K562 (cell line): ENCODE results near the gene PGGHG. TPM values are rescaled to one million over a fixed set of nuclear protein-coding genes. Genes with fewer than 3 reads are reported as not detected.
A peak's percentile ranks its signal among the peaks of the same experiment; 100 is the strongest.

ENCODE experiments used
- BCOR ChIP-seq: fragments of 450-650 bp; IDR thresholded peaks from 2 replicates; pipeline ENCODE4 v1.6.1; 2016
- CBX5 ChIP-seq: IDR thresholded peaks from 2 replicates; pipeline ENCODE4 v1.6.1; 2014; ENCODE audit warnings: low read depth, borderline replicate concordance
- CREBBP ChIP-seq: IDR thresholded peaks from one replicate; pipeline ENCODE4 v1.6.1; 2012; ENCODE audit warnings: low read depth, mild to moderate bottlenecking, control low read depth, inconsistent platforms, low read length
- FOXK1 ChIP-seq: sonication (generic); formaldehyde crosslinking; IDR thresholded peaks from 2 replicates; pipeline ENCODE4 v1.8.0; 2022; ENCODE audit warnings: missing genetic modification reagents, mild to moderate bottlenecking, borderline replicate concordance
- GTF2A2 ChIP-seq: IDR thresholded peaks from 2 replicates; pipeline ENCODE4 v1.6.1; 2016; ENCODE audit warnings: mild to moderate bottlenecking, missing genetic modification characterization, missing compliant biosample characterization
- MYNN ChIP-seq, 2 experiments: sonication (generic); formaldehyde crosslinking in 1 of 2; IDR thresholded peaks; 2 replicates each; pipeline versions ENCODE4 v1.5.0 to v1.6.1; 2016 to 2020; ENCODE audit warnings: antibody characterized with exemption in 1 of 2, missing genetic modification reagents in 1 of 2
- NFE2 ChIP-seq: IDR thresholded peaks from 2 replicates; pipeline ENCODE4 v1.6.1; 2014; ENCODE audit warnings: antibody characterized with exemption, low read depth
- SIX5 ChIP-seq, 2 experiments: IDR thresholded peaks; 2 replicates each; pipeline ENCODE4 v1.6.1; 2011; ENCODE audit warnings: low read length in 2 of 2, borderline replicate concordance in 1 of 2, low read depth in 1 of 2, mild to moderate bottlenecking in 1 of 2, moderate library complexity in 1 of 2; ENCODE audit not compliant: insufficient read depth in 1 of 2
- SP1 ChIP-seq: sonication (generic); formaldehyde crosslinking; IDR thresholded peaks from 2 replicates; pipeline ENCODE4 v1.8.1; 2022; ENCODE audit warnings: mild to moderate bottlenecking, missing genetic modification reagents
- TRIM24 ChIP-seq, 2 experiments: fragments of 450-650 bp; IDR thresholded peaks; 2 replicates each; pipeline ENCODE4 v1.6.1; 2016
- XRCC4 ChIP-seq: IDR thresholded peaks from one replicate; pipeline ENCODE4 v1.6.1; 2011; ENCODE audit not compliant: insufficient read depth, insufficient read length; ENCODE audit errors: extremely low read depth
- ZNF316 ChIP-seq: fragments of 450-650 bp; IDR thresholded peaks from 2 replicates; pipeline ENCODE4 v1.6.1; 2016
- polyA plus RNA-seq, 8 experiments: library from polyadenylated mRNA; depleted of rRNA in 4 of 8; stranded (reverse) in 5 of 8; unstranded in 3 of 8; fragments of >200 nt; fragmentation: Nextera tagmentation in 2 of 8; fragmentation: Illumina TruSeq in 1 of 8; extraction: Ambion mirVana in 2 of 8; extraction: Trizol in 1 of 8; gene quantifications; 2 replicates each; pipeline versions ENCODE4 v1.2.1 to v1.2.3, GENCODE V29; 2011 to 2014; ENCODE audit warnings: inconsistent platforms in 1 of 8, missing spikeins in 1 of 8
- total RNA-seq, 7 experiments: library from RNA; depleted of rRNA in 6 of 7; stranded (reverse); fragments of >200 nt in 6 of 7; fragmentation: Illumina TruSeq in 2 of 7; extraction: Trizol in 2 of 7; gene quantifications; 2 replicates each; pipeline versions ENCODE4 v1.2.1 to v1.2.3, GENCODE V29; 2011 to 2021; ENCODE audit warnings: low replicate concordance in 1 of 7
- TF ChIP-seq, protein P1 (sequence below): sonication (generic); formaldehyde crosslinking; IDR thresholded peaks from 2 replicates; pipeline ENCODE4 v1.8.1; 2023; ENCODE audit warnings: mild to moderate bottlenecking, missing genetic modification reagents
- TF ChIP-seq, protein P2 (sequence below): fragments of 250-450 bp; sonication (Bioruptor Pico); IDR thresholded peaks from 2 replicates; pipeline ENCODE4 v1.5.0; 2022; ENCODE audit warnings: mild to moderate bottlenecking
- TF ChIP-seq, protein P3 (sequence below): fragments of 450-650 bp; IDR thresholded peaks from 2 replicates; pipeline ENCODE4 v1.6.1; 2017; ENCODE audit warnings: mild to moderate bottlenecking, moderate library complexity
- TF ChIP-seq, protein P4 (sequence below): fragments of 450-650 bp; IDR thresholded peaks from 2 replicates; pipeline ENCODE4 v1.6.1; 2018; ENCODE audit warnings: mild to moderate bottlenecking, low read depth; ENCODE audit not compliant: partially characterized antibody

The PGGHG gene
- total and polyA plus RNA-seq, 9 of the 15 experiments (the other 6 are each of a cell fraction or from before 2014, with no cell fraction given) = 0.38 to 85.1 (median 18.1) TPM

DNA sequence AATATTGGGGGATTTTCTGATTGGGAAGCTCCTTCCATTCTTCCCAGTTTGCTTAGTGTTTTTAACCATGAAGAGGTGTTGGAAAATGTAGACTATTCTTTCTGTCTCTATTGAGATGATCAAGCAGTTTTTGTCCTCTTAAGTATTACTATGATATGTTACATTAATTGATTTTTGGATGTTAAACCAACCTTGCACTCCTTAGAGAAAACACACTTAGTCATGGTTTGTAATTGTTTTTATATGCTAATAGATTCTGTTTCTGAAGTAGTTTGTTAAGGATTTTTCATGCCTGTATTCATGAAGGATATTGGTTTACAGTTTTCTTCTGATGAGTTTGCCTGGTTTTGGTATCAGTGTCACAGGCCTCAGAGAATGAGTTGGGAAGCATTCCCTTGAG, 12.7 kb upstream of the PGGHG start (continued):
- TF ChIP-seq, protein P1, sequence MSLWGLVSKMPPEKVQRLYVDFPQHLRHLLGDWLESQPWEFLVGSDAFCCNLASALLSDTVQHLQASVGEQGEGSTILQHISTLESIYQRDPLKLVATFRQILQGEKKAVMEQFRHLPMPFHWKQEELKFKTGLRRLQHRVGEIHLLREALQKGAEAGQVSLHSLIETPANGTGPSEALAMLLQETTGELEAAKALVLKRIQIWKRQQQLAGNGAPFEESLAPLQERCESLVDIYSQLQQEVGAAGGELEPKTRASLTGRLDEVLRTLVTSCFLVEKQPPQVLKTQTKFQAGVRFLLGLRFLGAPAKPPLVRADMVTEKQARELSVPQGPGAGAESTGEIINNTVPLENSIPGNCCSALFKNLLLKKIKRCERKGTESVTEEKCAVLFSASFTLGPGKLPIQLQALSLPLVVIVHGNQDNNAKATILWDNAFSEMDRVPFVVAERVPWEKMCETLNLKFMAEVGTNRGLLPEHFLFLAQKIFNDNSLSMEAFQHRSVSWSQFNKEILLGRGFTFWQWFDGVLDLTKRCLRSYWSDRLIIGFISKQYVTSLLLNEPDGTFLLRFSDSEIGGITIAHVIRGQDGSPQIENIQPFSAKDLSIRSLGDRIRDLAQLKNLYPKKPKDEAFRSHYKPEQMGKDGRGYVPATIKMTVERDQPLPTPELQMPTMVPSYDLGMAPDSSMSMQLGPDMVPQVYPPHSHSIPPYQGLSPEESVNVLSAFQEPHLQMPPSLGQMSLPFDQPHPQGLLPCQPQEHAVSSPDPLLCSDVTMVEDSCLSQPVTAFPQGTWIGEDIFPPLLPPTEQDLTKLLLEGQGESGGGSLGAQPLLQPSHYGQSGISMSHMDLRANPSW (CRISPR knock-in tag) = no peak
- TF ChIP-seq, protein P2, sequence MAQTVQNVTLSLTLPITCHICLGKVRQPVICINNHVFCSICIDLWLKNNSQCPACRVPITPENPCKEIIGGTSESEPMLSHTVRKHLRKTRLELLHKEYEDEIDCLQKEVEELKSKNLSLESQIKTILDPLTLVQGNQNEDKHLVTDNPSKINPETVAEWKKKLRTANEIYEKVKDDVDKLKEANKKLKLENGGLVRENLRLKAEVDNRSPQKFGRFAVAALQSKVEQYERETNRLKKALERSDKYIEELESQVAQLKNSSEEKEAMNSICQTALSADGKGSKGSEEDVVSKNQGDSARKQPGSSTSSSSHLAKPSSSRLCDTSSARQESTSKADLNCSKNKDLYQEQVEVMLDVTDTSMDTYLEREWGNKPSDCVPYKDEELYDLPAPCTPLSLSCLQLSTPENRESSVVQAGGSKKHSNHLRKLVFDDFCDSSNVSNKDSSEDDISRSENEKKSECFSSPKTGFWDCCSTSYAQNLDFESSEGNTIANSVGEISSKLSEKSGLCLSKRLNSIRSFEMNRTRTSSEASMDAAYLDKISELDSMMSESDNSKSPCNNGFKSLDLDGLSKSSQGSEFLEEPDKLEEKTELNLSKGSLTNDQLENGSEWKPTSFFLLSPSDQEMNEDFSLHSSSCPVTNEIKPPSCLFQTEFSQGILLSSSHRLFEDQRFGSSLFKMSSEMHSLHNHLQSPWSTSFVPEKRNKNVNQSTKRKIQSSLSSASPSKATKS (CRISPR knock-in tag) = no peak
- TF ChIP-seq MYNN (IDR thresholded peaks at IDR 0.05) = no peak
- no peak for TF ChIP-seq MYNN (CRISPR knock-in tag; IDR thresholded peaks at IDR 0.05)
- no peak for TF ChIP-seq GTF2A2
- TF ChIP-seq TRIM24 (IDR thresholded peaks at IDR 0.05) = peak; percentile 61 to 79; a peak in 3 of 4 replicates
- no peak for TF ChIP-seq SP1 (CRISPR knock-in tag)
- peak; percentile 33; the same call in 1 of the 2 replicates for TF ChIP-seq NFE2
- TF ChIP-seq BCOR = no peak
- TF ChIP-seq CREBBP = no peak
- TF ChIP-seq, protein P3, sequence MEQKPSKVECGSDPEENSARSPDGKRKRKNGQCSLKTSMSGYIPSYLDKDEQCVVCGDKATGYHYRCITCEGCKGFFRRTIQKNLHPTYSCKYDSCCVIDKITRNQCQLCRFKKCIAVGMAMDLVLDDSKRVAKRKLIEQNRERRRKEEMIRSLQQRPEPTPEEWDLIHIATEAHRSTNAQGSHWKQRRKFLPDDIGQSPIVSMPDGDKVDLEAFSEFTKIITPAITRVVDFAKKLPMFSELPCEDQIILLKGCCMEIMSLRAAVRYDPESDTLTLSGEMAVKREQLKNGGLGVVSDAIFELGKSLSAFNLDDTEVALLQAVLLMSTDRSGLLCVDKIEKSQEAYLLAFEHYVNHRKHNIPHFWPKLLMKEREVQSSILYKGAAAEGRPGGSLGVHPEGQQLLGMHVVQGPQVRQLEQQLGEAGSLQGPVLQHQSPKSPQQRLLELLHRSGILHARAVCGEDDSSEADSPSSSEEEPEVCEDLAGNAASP = no peak
- TF ChIP-seq XRCC4 = no peak
- TF ChIP-seq SIX5 (IDR thresholded peaks at IDR 0.05; ENCODE audit: borderline replicate concordance in 1 of 2, insufficient read depth in 1 of 2, low read depth in 1 of 2, low read length in 2 of 2) = no peak
- TF ChIP-seq FOXK1 (CRISPR knock-in tag) = no peak
- TF ChIP-seq CBX5 = no peak
- peak; percentile 72 for TF ChIP-seq ZNF316
- TF ChIP-seq, protein P4, sequence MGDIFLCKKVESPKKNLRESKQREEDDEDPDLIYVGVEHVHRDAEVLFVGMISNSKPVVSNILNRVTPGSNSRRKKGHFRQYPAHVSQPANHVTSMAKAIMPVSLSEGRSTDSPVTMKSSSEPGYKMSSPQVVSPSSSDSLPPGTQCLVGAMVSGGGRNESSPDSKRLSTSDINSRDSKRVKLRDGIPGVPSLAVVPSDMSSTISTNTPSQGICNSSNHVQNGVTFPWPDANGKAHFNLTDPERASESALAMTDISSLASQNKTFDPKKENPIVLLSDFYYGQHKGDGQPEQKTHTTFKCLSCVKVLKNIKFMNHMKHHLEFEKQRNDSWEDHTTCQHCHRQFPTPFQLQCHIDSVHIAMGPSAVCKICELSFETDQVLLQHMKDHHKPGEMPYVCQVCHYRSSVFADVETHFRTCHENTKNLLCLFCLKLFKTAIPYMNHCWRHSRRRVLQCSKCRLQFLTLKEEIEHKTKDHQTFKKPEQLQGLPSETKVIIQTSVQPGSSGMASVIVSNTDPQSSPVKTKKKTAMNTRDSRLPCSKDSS = peak; percentile 54
